GM23338 (cell line): ENCODE measurements around the gene CD2BP2. TPM values are rescaled to one million over a fixed set of nuclear protein-coding genes. Genes with fewer than 3 reads are reported as not detected.

Experiments used
- ATAC-seq: fragments of 200-7000 bp; cut with Tn5 transposase; 3 replicates; pipeline ENCODE4 v1.9.1; 2020
- DNase-seq: peaks from one replicate; pipeline ENCODE4 v3.0.0-alpha.2; 2015; ENCODE audit warnings: low spot score
- H2AFZ ChIP-seq: fragments of 200-600 bp; sonication (generic); 2 replicates; pipeline ENCODE4 v1.8.0; 2016; ENCODE audit warnings: antibody characterized with exemption, mild to moderate bottlenecking, moderate library complexity
- H3F3A ChIP-seq: fragments of 200-600 bp; sonication (generic); replicated peaks from 2 replicates; pipeline ENCODE4 v1.8.0; 2017; ENCODE audit warnings: antibody characterized with exemption, mixed run types, low read depth
- H3K27ac ChIP-seq: fragments of 200-600 bp; sonication (generic); 2 replicates; pipeline ENCODE4 v1.6.1; 2016; ENCODE audit warnings: low read depth
- H3K27me3 ChIP-seq: fragments of 200-600 bp; sonication (generic); 2 replicates; pipeline ENCODE4 v1.8.0; 2016; ENCODE audit warnings: mild to moderate bottlenecking, mixed run types, moderate library complexity; ENCODE audit not compliant: insufficient read depth
- H3K36me3 ChIP-seq: fragments of 200-600 bp; sonication (generic); 2 replicates; pipeline ENCODE4 v1.8.0; 2016; ENCODE audit warnings: mild to moderate bottlenecking; ENCODE audit not compliant: insufficient read depth
- H3K4me1 ChIP-seq: fragments of 200-600 bp; sonication (generic); 2 replicates; pipeline ENCODE4 v1.8.0; 2016; ENCODE audit warnings: mild to moderate bottlenecking, moderate library complexity; ENCODE audit not compliant: insufficient read depth
- H3K4me2 ChIP-seq: fragments of 200-600 bp; sonication (generic); 2 replicates; pipeline ENCODE4 v1.7.1; 2017; ENCODE audit warnings: mixed run types
- H3K4me3 ChIP-seq: fragments of 200-600 bp; sonication (generic); 2 replicates; pipeline ENCODE4 v1.6.1; 2016; ENCODE audit warnings: mixed run types
- H3K79me2 ChIP-seq: fragments of 200-600 bp; sonication (generic); replicated peaks from 2 replicates; pipeline ENCODE4 v1.8.0; 2017; ENCODE audit warnings: mild to moderate bottlenecking; ENCODE audit not compliant: insufficient read depth
- H3K9me2 ChIP-seq: fragments of 200-600 bp; sonication (generic); 2 replicates; pipeline ENCODE4 v1.8.0; 2017; ENCODE audit not compliant: insufficient read depth
- H4K20me1 ChIP-seq: fragments of 200-600 bp; sonication (generic); replicated peaks from 2 replicates; pipeline ENCODE4 v1.8.0; 2017; ENCODE audit warnings: mild to moderate bottlenecking; ENCODE audit not compliant: insufficient read depth
- H3K27ac Mint-ChIP-seq: 2 replicates; pipeline ENCODE4 v1.8.0; 2020; ENCODE audit warnings: inconsistent platforms, mild to moderate bottlenecking, moderate library complexity, mixed read lengths
- H3K27me3 Mint-ChIP-seq: 3 replicates; pipeline ENCODE4 v1.8.0; 2022; ENCODE audit warnings: low read depth, mild to moderate bottlenecking, moderate library complexity, mixed read lengths, inconsistent platforms; ENCODE audit not compliant: insufficient read depth, poor library complexity
- H3K36me3 Mint-ChIP-seq: 3 replicates; pipeline ENCODE4 v1.8.0; 2021; ENCODE audit warnings: low read depth, mild to moderate bottlenecking, inconsistent platforms, moderate library complexity, mixed read lengths
- H3K4me1 Mint-ChIP-seq: 3 replicates; pipeline ENCODE4 v1.8.0; 2020; ENCODE audit warnings: mild to moderate bottlenecking, inconsistent platforms, mixed read lengths
- H3K4me3 Mint-ChIP-seq: 3 replicates; pipeline ENCODE4 v1.8.0; 2021; ENCODE audit warnings: moderate library complexity, mild to moderate bottlenecking, inconsistent platforms, mixed read lengths
- H3K9me3 Mint-ChIP-seq: 3 replicates; pipeline ENCODE4 v1.8.0; 2020; ENCODE audit warnings: moderate library complexity, mild to moderate bottlenecking, inconsistent platforms, mixed read lengths
- CREB1 ChIP-seq: fragments of 250-450 bp; sonication (Bioruptor Pico); IDR thresholded peaks from 2 replicates; pipeline ENCODE4 v1.5.0; 2020; ENCODE audit warnings: low read depth, mild to moderate bottlenecking, moderate library complexity
- CTCF ChIP-seq, 2 experiments: fragments of 200-600 bp in 1 of 2; sonication (generic) in 1 of 2; conservative IDR thresholded peaks; 2 replicates each; pipeline versions ENCODE4 v1.5.1 to v1.6.1; 2016 to 2017; ENCODE audit warnings: antibody characterized with exemption in 2 of 2, low read depth in 2 of 2, mild to moderate bottlenecking in 2 of 2, moderate library complexity in 1 of 2
- ETS1 ChIP-seq: IDR thresholded peaks from 2 replicates; pipeline ENCODE4 v1.6.1; 2016; ENCODE audit warnings: antibody characterized with exemption
- EZH2 ChIP-seq: fragments of 200-600 bp; sonication (generic); IDR thresholded peaks from one replicate; pipeline ENCODE4 v1.8.0; 2017; ENCODE audit warnings: antibody characterized with exemption, mild to moderate bottlenecking, low read depth; ENCODE audit not compliant: unreplicated experiment
- EZH2phosphoT487 ChIP-seq: fragments of 200-600 bp; sonication (generic); IDR thresholded peaks from one replicate; pipeline ENCODE4 v1.8.1; 2018; ENCODE audit warnings: antibody characterized with exemption; ENCODE audit not compliant: unreplicated experiment
- JUNB ChIP-seq: IDR thresholded peaks from one replicate; pipeline ENCODE4 v1.6.1; 2016; ENCODE audit warnings: antibody characterized with exemption; ENCODE audit not compliant: unreplicated experiment
- NANOG ChIP-seq: IDR thresholded peaks from 2 replicates; pipeline ENCODE4 v1.6.1; 2016; ENCODE audit warnings: antibody characterized with exemption, borderline replicate concordance
- POLR2AphosphoS5 ChIP-seq: IDR thresholded peaks from 2 replicates; pipeline ENCODE4 v1.6.1; 2016; ENCODE audit warnings: antibody characterized with exemption, low read depth
- REST ChIP-seq: IDR thresholded peaks from one replicate; pipeline ENCODE4 v1.6.1; 2018; ENCODE audit warnings: antibody characterized with exemption; ENCODE audit not compliant: unreplicated experiment
- STAT1 ChIP-seq: IDR thresholded peaks from one replicate; pipeline ENCODE4 v1.6.1; 2016; ENCODE audit warnings: antibody characterized with exemption; ENCODE audit not compliant: unreplicated experiment
- ZNF114 ChIP-seq: fragments of 250-450 bp; sonication (Bioruptor Pico); IDR thresholded peaks from 2 replicates; pipeline ENCODE4 v1.5.0; 2020; ENCODE audit warnings: mild to moderate bottlenecking, moderate library complexity
- ZNF331 ChIP-seq: fragments of 250-450 bp; sonication (Bioruptor Pico); IDR thresholded peaks from 2 replicates; pipeline ENCODE4 v1.5.0; 2020; ENCODE audit warnings: low read depth, mild to moderate bottlenecking, moderate library complexity
- ZNF462 ChIP-seq: fragments of 250-450 bp; sonication (Bioruptor Pico); IDR thresholded peaks from 2 replicates; pipeline ENCODE4 v1.5.0; 2020; ENCODE audit warnings: mild to moderate bottlenecking, moderate library complexity
- polyA plus RNA-seq: library from polyadenylated mRNA; unstranded; fragments of >200 nt; fragmentation: Nextera tagmentation; extraction: Ambion mirVana; gene quantifications from 2 replicates; pipeline ENCODE4 v1.2.1, GENCODE V29; 2016
- total RNA-seq: library from RNA; depleted of rRNA; stranded (reverse); fragments of >200 nt; shearing (Covaris generic); gene quantifications from 2 replicates; pipeline ENCODE4 v1.2.3, GENCODE V29; 2014

CD2BP2 gene
- total and polyA plus RNA-seq, 2 experiments from 2014 or later = 23.1 to 38.7 TPM

- H3K36me3 ChIP-seq = no peaks in the 10 kb centered on the region
- H3K27ac ChIP-seq = no peak overlapping the region
- Mint-ChIP-seq H3K9me3 (no peaks in the 10 kb centered on the region), H3K27ac (no peak overlapping the region), H3K4me3 (peak overlapping the region; percentile 78), H3K27me3 (peaks cover 19% of the 10 kb centered on the region), H3K36me3 (peaks cover 10% of the 10 kb centered on the region; the same call in 2 of the 3 replicates), H3K4me1 (peaks cover 33% of the 10 kb centered on the region)
- H3K9me2 ChIP-seq = no peaks in the 10 kb centered on the region
- H2AFZ ChIP-seq = no peak overlapping the region
- no peaks in the 10 kb centered on the region for H3K27me3 ChIP-seq
- peaks cover 12% of the 10 kb centered on the region for H4K20me1 ChIP-seq
- no peak for DNase-seq
- no peak for ATAC-seq
- H3K4me2 ChIP-seq = peak overlapping the region; percentile 98
- H3K4me1 ChIP-seq = peaks cover 11% of the 10 kb centered on the region
- no peaks in the 10 kb centered on the region for H3F3A ChIP-seq
- peaks cover 40% of the 10 kb centered on the region for H3K79me2 ChIP-seq
- H3K4me3 ChIP-seq = peak overlapping the region; percentile 85
- TF ChIP-seq STAT1 (no peak), ZNF114 (CRISPR knock-in tag) (no peak), REST (no peak), CREB1 (CRISPR knock-in tag) (no peak), ETS1 (no peak), ZNF331 (CRISPR knock-in tag) (no peak), EZH2 (no peak), JUNB (no peak), CTCF (conservative IDR thresholded peaks at IDR 0.05; ENCODE audit: low read depth in 2 of 2) (no peak), NANOG (no peak), ZNF462 (CRISPR knock-in tag) (no peak), EZH2phosphoT487 (no peak), POLR2AphosphoS5 (no peak)
Measured at GRCh38 chr16:30368122-30368791, 13.1 kb upstream of the CD2BP2 start.
